DMS153 (cell line): Measurements from ENCODE around the gene GMCL2.

Source experiments
- DNase-seq: peaks from one replicate; lab custom pipeline; 2025; lab: John Stamatoyannopoulos, UW

GMCL2 gene

GRCh38 chr5:178221282-178221681 lies 34.1 kb upstream of the GMCL2 start:
- no peak for DNase-seq

- DNase-seq = no peak
Measured at GRCh38 chr5:178218827-178219226, 31.7 kb upstream of the GMCL2 start.

GRCh38 chr5:178218237-178218776 lies 31.1 kb upstream of the GMCL2 start:
- DNase-seq = no peak

GRCh38 chr5:178216779-178217178 lies 29.6 kb upstream of the GMCL2 start:
- no peak for DNase-seq

- DNase-seq = no peak
Measured at GRCh38 chr5:178216088-178216534, 28.9 kb upstream of the GMCL2 start.

- no peak for DNase-seq
Measured at GRCh38 chr5:178215280-178216002, 28.3 kb upstream of the GMCL2 start.

- no peak for DNase-seq
Measured at GRCh38 chr5:178214160-178214803, 27.1 kb upstream of the GMCL2 start.

- DNase-seq = no peak
Measured at GRCh38 chr5:178213748-178214151, 26.6 kb upstream of the GMCL2 start.

GRCh38 chr5:178213003-178213461 lies 25.9 kb upstream of the GMCL2 start:
- DNase-seq = no peak

- no peak for DNase-seq
Measured at GRCh38 chr5:178212241-178213002, 25.3 kb upstream of the GMCL2 start.

- no peak for DNase-seq
Measured at GRCh38 chr5:178211095-178212048, 24.2 kb upstream of the GMCL2 start.

GRCh38 chr5:178210686-178211085 lies 23.5 kb upstream of the GMCL2 start:
- DNase-seq = no peak

GRCh38 chr5:178210073-178210535 lies 22.9 kb upstream of the GMCL2 start:
- no peak for DNase-seq

GRCh38 chr5:178209334-178210072 lies 22.3 kb upstream of the GMCL2 start:
- DNase-seq = no peak

- no peak for DNase-seq
Measured at GRCh38 chr5:178208540-178209227, 21.5 kb upstream of the GMCL2 start.

GRCh38 chr5:178207917-178208280 lies 20.7 kb upstream of the GMCL2 start:
- DNase-seq = no peak

- DNase-seq = no peak
Measured at GRCh38 chr5:178207183-178207916, 20.2 kb upstream of the GMCL2 start.

- no peak for DNase-seq
Measured at GRCh38 chr5:178206166-178207101, 19.3 kb upstream of the GMCL2 start.
